HEK293T (cell line): ENCODE results near the gene TRIM8.

Experiments used
- CTCF ChIA-PET: fragments of 350-600 bp; formaldehyde crosslinking; extraction: SDS; loops from one replicate; lab custom pipeline; 2021; ENCODE audit warnings: antibody characterized with exemption, inconsistent platforms; lab: Yijun Ruan, JAX
- POLR2A ChIA-PET: fragments of 350-600 bp; formaldehyde crosslinking; extraction: SDS; loops from one replicate; lab custom pipeline; 2020; ENCODE audit warnings: antibody characterized with exemption, inconsistent platforms; lab: Yijun Ruan, JAX
- DNase-seq: peaks from one replicate; pipeline ENCODE4 v3.0.0; 2012; ENCODE audit warnings: mixed read lengths; ENCODE audit errors: extremely low spot score
- ARNT ChIP-seq: fragments of 450-650 bp; IDR thresholded peaks from 2 replicates; pipeline ENCODE4 v1.6.1; 2017; ENCODE audit warnings: mild to moderate bottlenecking
- BHLHE40 ChIP-seq: fragments of 450-650 bp; IDR thresholded peaks from 2 replicates; pipeline ENCODE4 v1.6.1; 2016; ENCODE audit warnings: mild to moderate bottlenecking, moderate library complexity, borderline replicate concordance
- CTBP1 ChIP-seq: fragments of 450-650 bp; IDR thresholded peaks from 2 replicates; pipeline ENCODE4 v1.6.1; 2016; ENCODE audit warnings: borderline replicate concordance
- ELF4 ChIP-seq: fragments of 450-650 bp; IDR thresholded peaks from 2 replicates; pipeline ENCODE4 v1.6.1; 2017; ENCODE audit warnings: antibody characterized with exemption
- FOXA1 ChIP-seq: fragments of 450-650 bp; IDR thresholded peaks from 2 replicates; pipeline ENCODE4 v1.6.1; 2016; ENCODE audit warnings: mild to moderate bottlenecking
- FOXK2 ChIP-seq: fragments of 450-650 bp; IDR thresholded peaks from 2 replicates; pipeline ENCODE4 v1.6.1; 2016; ENCODE audit warnings: mild to moderate bottlenecking
- FOXM1 ChIP-seq: fragments of 450-650 bp; IDR thresholded peaks from 2 replicates; pipeline ENCODE4 v1.6.1; 2017; ENCODE audit warnings: mild to moderate bottlenecking, borderline replicate concordance
- HDGF ChIP-seq: fragments of 450-650 bp; IDR thresholded peaks from 2 replicates; pipeline ENCODE4 v1.6.1; 2017; ENCODE audit warnings: antibody characterized with exemption, borderline replicate concordance
- L3MBTL2 ChIP-seq: fragments of 450-650 bp; conservative IDR thresholded peaks from 2 replicates; pipeline ENCODE4 v1.6.1; 2016; ENCODE audit warnings: mild to moderate bottlenecking
- LEF1 ChIP-seq: fragments of 450-650 bp; IDR thresholded peaks from 2 replicates; pipeline ENCODE4 v1.6.1; 2017; ENCODE audit warnings: mild to moderate bottlenecking, borderline replicate concordance
- NFRKB ChIP-seq: fragments of 450-650 bp; IDR thresholded peaks from 2 replicates; pipeline ENCODE4 v1.6.1; 2016; ENCODE audit warnings: mild to moderate bottlenecking, moderate library complexity
- PKNOX1 ChIP-seq: fragments of 450-650 bp; IDR thresholded peaks from 2 replicates; pipeline ENCODE4 v1.6.1; 2016
- SP1 ChIP-seq: fragments of 450-650 bp; IDR thresholded peaks from 2 replicates; pipeline ENCODE4 v1.6.1; 2017
- SUZ12 ChIP-seq: fragments of 450-650 bp; IDR thresholded peaks from 2 replicates; pipeline ENCODE4 v1.6.1; 2016; ENCODE audit warnings: mild to moderate bottlenecking
- TARDBP ChIP-seq: fragments of 450-650 bp; IDR thresholded peaks from 2 replicates; pipeline ENCODE4 v1.6.1; 2016
- ZNF384 ChIP-seq: fragments of 450-650 bp; IDR thresholded peaks from 2 replicates; pipeline ENCODE4 v1.6.1; 2016

Gene TRIM8

GRCh38 chr10:102628451-102628911, 15.8 kb upstream of the TRIM8 start:
- no peak for DNase-seq
- POLR2A ChIA-PET = interaction anchor here (0.8 to 2.8 kb wide), 4 partner anchors 13 to 86 kb away, joined by 3 to 10 read pairs (median 6); partner anchors contain the start of genes ARL3, SFXN2 and TRIM8
- CTCF ChIA-PET = interaction anchor here (0.6 to 2.6 kb wide), 2 partner anchors 13 to 88 kb away, joined by 3 to 15 read pairs; no protein-coding TSS in a partner anchor
- no peak for TF ChIP-seq ZNF384
- TF ChIP-seq LEF1 = no peak
- TF ChIP-seq FOXK2 = no peak
- no peak for TF ChIP-seq TARDBP
- no peak for TF ChIP-seq FOXM1
- no peak for TF ChIP-seq SUZ12
- TF ChIP-seq L3MBTL2 = no peak
- no peak for TF ChIP-seq NFRKB
- TF ChIP-seq SP1 = no peak
- no peak for TF ChIP-seq ARNT
- TF ChIP-seq BHLHE40 = no peak
- no peak for TF ChIP-seq PKNOX1
- TF ChIP-seq ELF4 = no peak

- DNase-seq = no peak
- POLR2A ChIA-PET = interaction anchor here (1.0 kb wide), 1 partner anchor 15 kb away, joined by 3 read pairs; the partner anchor contains the start of gene TRIM8
- CTCF ChIA-PET = interaction anchor here (1.0 kb wide), 1 partner anchor 46 kb away, joined by 3 read pairs; no protein-coding TSS in a partner anchor
- no peak for TF ChIP-seq SUZ12
- TF ChIP-seq FOXK2 = no peak
- TF ChIP-seq PKNOX1 = no peak
- no peak for TF ChIP-seq HDGF
- no peak for TF ChIP-seq FOXM1
- TF ChIP-seq BHLHE40 = no peak
- no peak for TF ChIP-seq FOXA1
- no peak for TF ChIP-seq ELF4
- no peak for TF ChIP-seq LEF1
- no peak for TF ChIP-seq CTBP1
- TF ChIP-seq ZNF384 = no peak
- no peak for TF ChIP-seq SP1
- no peak for TF ChIP-seq L3MBTL2
- no peak for TF ChIP-seq NFRKB
- TF ChIP-seq TARDBP = no peak
- TF ChIP-seq ARNT = no peak
These were observed 14.3 kb upstream of the TRIM8 start for GRCh38 chr10:102629661-102630614.

- CTCF ChIA-PET = interaction anchor here (1.0 kb wide), 1 partner anchor 47 kb away, joined by 3 read pairs; no protein-coding TSS in a partner anchor
- POLR2A ChIA-PET = interaction anchor here (0.9 kb wide), 1 partner anchor 11 kb away, joined by 4 read pairs; no protein-coding TSS in a partner anchor
- DNase-seq = no peak
- no peak for TF ChIP-seq TARDBP
- TF ChIP-seq FOXM1 = no peak
- no peak for TF ChIP-seq ZNF384
- TF ChIP-seq FOXK2 = no peak
- no peak for TF ChIP-seq SUZ12
- no peak for TF ChIP-seq HDGF
- TF ChIP-seq SP1 = no peak
- no peak for TF ChIP-seq L3MBTL2
- no peak for TF ChIP-seq CTBP1
- TF ChIP-seq LEF1 = no peak
- TF ChIP-seq FOXA1 = no peak
These were observed 13.6 kb upstream of the TRIM8 start for GRCh38 chr10:102630663-102631062.

- ChIA-PET POLR2A (interaction anchor here (0.9 to 1.3 kb wide), 3 partner anchors 10 to 11 kb away, joined by 4 to 7 read pairs (median 4); no protein-coding TSS in a partner anchor), CTCF (no interaction called here)
- DNase-seq = no peak
- TF ChIP-seq FOXA1 = no peak
These were observed 12.5 kb upstream of the TRIM8 start for GRCh38 chr10:102631525-102632393.

GRCh38 chr10:102632394-102633111, 11.7 kb upstream of the TRIM8 start:
- no peak for DNase-seq
- TF ChIP-seq HDGF (no peak), FOXA1 (no peak), CTBP1 (no peak), FOXK2 (no peak), NFRKB (no peak), SUZ12 (no peak), BHLHE40 (no peak), FOXM1 (no peak), L3MBTL2 (no peak), LEF1 (no peak), ELF4 (no peak), SP1 (no peak), TARDBP (no peak), ARNT (no peak), ZNF384 (no peak), PKNOX1 (no peak)
- CTCF ChIA-PET = no interaction called here
- POLR2A ChIA-PET = interaction anchor here (1.1 to 1.3 kb wide), 2 partner anchors 10 to 11 kb away, joined by 4 to 7 read pairs; no protein-coding TSS in a partner anchor
